Fibroblast of peridontal ligament (primary cell): ENCODE data around the gene TIMD4.
A peak's percentile ranks its signal among the peaks of the same experiment; 100 is the strongest.
"Not testable (repeated sequence)": the region's sequence is repeated elsewhere in the genome, so short reads cannot be mapped to it uniquely, and the experiment has no call there.

Experiments
- DNase-seq: peaks from one replicate; pipeline ENCODE4 v3.0.0-alpha.2; 2010; ENCODE audit errors: extremely low read depth

The TIMD4 gene

DNA sequence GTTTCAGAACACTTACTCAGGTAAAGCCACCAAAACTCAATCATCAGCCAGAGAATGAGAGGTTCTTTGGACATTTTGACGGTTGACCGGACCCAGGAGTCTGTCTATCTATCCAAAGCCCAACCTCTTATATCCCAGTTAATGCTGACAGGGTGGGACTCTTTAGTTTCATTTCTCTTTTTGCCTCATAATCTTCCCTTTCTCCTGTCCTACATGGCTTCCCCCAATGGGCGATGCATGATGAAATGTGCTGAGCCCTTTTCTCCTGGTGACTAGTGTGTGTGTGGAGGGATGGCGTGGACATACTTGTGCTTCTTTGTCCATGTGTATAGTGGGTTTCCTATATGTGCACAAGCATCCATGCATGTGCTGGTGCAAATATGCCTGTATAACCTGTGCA, at the start of gene TIMD4:
Gene TIMD4 (minus strand): TSS at position 102 of the 400 bp plus-strand sequence. CDS start 28 bp downstream, at position 74.
- DNase-seq, result no peak

GRCh38 chr5:157006262-157006661, 43.2 kb upstream of the TIMD4 start:
- no peak for DNase-seq

DNA sequence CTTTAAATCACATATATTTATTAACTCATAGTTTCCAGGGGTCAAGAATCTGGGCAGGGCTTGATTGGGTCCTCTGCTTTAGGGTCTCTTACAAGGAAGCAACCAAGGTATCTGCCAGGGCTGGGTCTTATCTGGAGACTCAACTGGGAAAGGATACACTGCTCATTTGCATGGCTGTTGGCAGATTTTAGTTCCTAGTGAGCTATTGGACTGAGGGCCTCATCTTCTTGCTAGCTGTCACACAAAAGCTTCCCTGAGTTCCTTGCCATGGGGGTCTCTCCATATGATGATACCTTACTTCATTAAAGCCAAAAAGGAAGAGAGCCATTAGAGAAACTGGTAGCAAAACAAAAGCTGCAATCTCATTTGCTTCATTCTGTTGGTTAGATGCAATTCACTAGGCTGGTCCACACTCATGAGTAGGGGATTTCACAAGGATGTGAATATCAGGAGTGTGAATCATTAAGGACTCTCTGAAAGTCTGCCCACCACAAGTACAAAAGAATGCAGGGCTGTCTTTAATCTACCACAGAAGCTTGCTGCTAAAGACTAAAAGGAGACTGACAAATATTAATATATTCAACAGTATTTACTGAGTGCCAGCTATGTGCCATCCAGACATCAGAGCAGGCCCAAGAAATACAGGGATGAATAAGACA, 42.0 kb upstream of the TIMD4 start:
- no peak for DNase-seq

DNA sequence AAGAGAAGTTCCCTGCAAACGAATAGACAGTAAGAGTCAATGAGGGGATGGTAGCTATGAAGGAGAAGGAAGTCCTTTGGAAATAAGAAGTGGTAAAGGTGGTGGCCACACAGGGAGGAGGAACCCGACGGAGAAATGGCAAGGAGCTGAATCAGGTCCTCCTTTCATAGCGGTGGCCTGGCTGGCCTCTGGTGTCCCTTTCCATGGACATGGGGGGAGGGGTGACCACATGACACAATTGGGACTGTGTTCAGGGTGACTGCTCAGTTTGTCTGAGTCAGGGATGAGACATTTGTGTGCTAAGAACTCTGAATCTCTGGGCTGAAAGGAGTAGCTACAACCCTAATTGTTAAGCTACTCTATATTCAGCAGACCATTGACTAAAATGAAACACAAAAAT, 28.7 kb upstream of the TIMD4 start:
- DNase-seq, result no peak

GRCh38 chr5:156984064-156984463, 21.0 kb upstream of the TIMD4 start:
- no peak for DNase-seq

GRCh38 chr5:156981481-156981880, 18.5 kb upstream of the TIMD4 start:
- DNase-seq, result no peak

DNA sequence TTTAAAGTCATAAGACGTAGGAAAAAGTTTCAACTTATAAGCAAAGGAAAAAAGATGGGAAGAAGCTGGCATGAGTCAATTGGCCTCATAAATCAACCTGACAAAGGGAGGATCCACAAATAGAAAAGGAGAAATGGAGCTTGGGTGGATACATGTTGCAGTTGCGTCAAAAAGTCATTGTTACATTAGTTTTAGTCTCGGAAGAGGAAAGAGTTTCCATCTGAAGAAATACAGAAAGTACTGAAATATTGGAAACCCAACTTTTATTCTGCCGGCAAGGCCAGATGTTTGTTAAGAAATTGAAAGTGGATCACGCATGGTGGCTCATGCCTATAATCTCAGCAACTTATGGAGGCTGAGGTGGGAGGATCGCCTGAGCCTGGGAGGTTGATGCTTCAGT, 11.3 kb upstream of the TIMD4 start:
- DNase-seq, result no peak

DNA sequence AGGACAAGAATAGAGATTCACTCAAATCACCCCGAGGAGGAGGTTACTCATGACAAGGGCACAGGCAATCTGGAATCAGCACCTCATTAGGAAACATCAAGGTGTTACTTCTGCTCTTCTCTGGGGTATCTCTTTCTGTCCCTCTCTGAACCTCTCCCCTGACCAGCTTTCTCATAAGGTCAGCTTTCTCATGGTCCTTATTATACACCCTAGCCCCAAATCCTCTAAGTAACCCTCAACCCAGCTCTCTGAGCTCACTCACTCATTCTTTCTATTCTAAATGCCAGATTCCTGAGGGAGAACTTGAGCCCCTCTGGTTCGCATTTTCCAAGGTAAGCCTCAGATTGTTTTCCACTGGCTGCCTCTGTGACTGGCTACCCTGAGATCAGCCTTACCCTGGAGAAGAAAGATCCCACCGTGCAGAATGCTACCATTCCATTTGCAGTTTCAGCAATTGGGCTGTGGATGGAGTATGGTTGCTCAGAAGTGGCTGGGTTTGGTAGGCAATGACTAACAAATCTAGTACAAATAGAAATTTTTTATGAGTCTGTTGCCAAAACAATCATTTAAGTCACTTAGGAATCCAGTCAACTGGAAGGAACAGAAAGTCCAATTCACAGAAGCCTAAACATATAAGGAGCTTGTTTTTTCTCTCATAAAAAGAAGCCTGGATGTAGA, 9.0 kb upstream of the TIMD4 start:
- no peak for DNase-seq

DNA sequence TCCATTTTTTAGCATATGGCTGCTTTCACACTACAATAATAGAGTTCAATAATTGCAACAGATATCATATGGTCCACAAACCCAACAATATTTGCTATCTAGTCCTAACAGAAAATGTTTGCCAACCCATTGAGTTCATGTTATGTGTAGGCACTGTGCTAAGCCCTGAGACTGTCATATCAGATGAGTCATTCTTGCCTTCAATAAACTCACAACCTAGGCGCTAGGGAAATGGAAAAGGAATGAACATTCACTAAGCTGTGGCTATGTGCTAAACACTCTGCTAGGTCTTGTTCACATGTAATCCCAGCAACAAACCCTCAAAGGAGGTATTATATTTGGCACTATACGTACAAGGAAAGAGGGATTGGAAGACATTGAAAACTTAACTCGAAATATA, 8.4 kb upstream of the TIMD4 start:
- no peak for DNase-seq

DNA sequence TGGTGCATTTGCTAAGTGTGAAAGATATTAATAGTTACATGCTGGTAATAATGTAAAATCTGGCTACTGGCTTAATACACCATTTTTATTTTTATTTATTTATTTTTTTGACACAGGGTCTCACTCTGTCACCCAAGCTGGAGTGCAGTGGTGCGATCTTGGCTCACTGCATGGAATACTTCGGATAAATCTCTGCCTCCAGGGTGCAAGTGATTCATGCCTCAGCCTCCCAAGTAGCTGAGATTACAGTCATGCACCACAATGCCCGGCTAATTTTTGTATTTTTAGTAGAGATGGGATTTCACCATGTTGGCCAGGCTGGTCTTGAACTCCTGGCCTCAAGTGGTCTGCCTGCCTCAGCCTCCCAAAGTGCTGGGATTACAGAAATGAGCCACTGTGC, 4.4 kb upstream of the TIMD4 start:
- not testable (repeated sequence) for DNase-seq

GRCh38 chr5:156956321-156956720, 6.7 kb downstream of the TIMD4 start:
- no peak for DNase-seq

DNA sequence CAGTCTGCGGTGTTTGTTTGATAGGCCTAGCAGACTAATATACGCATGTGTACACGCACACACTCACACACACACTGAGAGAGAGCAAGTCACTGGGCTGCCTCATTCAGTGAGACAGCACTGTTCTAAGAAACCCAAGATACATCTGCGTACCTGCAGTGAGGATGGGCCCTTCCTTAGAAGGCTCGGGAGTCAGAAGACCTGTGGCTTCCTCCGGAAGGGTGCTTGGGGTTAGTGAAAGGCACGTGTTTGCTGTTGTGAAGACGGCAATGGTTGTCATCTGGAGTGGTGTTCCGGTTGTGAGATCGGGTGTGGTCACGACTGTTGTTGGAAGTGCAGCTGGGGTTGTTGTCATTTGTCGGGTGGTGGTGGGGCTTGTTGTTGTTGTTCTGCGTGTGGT, 11.7 kb downstream of the TIMD4 start:
- DNase-seq, result no peak

DNA sequence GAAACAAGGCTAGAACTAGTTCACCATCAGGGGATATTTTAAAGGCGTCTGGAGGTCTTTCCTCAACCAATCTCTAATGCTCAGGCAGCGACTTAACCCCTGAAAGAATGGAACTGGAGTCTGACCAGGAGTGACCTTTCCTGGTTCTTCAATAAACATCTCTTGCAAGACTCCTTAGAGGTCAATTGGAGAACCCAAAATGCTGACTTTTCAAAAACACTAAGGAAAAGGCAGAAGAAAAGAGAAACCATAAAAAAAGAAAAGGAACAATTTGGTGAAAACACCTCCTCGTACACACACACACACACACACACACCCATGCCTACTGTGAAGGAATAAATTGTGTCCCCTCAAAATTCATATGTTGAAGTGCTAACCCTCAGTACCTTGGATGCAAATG, 12.3 kb downstream of the TIMD4 start:
- no peak for DNase-seq

GRCh38 chr5:156949424-156949823, 13.6 kb downstream of the TIMD4 start:
- DNase-seq, result no peak

- DNase-seq, result no peak
These were observed 15.1 kb downstream of the TIMD4 start for GRCh38 chr5:156947925-156948324.

GRCh38 chr5:156942064-156942463, 21.0 kb downstream of the TIMD4 start:
- DNase-seq, result no peak

DNA sequence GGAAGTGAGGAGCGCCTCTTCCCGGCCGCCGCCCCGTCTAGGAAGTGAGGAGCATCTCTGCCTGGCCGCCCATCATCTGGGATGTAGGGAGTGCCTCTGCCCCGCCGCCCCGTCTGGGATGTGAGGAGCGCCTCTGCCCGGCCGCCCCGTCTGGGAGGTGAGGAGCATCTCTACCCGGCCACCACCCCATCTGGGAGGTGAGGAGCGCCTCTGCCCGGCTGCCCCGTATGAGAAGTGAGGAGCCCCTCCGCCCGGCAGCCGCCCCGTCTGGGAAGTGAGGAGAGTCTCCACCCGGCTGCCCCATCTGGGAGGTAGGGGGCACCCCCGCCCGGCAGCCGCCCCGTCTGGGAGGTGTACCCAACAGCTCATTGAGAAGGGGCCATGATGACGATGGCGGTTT, 22.6 kb downstream of the TIMD4 start:
- DNase-seq, result not testable (repeated sequence)

- no peak for DNase-seq
These were observed 26.1 kb downstream of the TIMD4 start for GRCh38 chr5:156936972-156937371.

DNA sequence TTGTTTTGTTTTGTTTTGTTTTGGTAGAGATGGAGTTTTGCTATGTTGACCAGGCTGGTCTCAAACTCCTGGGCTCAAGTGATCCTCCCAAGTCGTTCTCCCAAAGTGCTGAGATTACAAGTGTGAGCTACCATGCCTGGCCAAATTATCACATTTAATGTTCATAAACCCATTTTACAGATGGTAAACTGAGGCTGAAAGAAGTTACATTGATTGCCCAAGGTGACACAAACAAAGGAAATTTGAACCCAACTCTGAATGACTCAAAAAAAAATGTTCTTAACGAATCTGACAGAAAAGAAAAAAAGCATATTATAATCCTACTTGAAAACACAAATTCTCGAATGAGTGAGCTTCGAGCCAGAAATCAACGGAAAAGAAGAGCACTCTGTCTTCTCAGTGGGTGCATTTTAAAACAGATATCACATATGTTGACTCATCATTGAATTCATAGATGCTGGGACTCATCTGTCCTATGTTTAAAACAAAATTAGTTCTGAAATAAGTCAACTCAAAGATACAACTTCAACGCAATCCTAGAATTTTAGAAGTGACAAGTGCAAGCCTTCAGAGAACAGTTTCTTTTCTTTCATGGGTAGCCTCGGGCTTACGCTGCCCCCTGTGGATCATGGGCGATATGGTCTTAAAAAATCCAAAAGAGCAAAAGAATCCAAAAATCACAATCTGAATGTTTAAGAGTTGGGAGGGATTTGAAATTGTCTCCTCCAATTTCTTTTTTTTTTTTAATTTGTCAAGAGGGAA, 28.4 kb downstream of the TIMD4 start:
- DNase-seq, result peak; percentile 0

DNA sequence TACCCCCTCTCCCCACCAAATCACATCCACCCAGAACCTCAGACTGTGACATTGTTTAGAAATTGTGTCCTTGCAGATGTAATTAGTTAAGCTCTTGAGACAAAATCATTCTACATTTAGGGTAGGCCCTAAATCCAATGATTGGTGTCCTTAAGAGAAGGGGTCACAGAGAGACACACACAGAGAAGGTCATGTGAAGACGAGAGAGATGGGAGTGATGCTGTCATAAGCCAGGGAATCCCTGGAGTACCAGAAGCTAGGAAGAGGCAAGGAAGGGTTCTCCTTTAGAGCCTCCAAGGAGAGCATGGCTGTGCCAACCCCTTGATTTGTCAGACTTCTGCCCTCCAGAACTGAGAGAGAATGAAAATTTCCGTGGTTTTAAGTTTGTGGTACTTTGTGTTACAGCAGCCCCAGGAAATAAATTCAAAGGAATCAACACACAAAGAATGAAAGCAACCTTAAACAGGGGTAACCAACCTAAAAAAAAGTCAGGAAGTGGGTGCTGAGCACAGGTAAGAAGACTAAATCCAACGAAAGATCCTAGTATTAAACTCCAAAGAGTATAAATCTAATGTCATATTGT, 33.6 kb downstream of the TIMD4 start:
- no peak for DNase-seq

GRCh38 chr5:156927545-156927944, 35.5 kb downstream of the TIMD4 start:
- DNase-seq, result no peak

GRCh38 chr5:156925767-156926166, 37.3 kb downstream of the TIMD4 start:
- not testable (repeated sequence) for DNase-seq
